GM21717 (cell line): ENCODE data around the gene ARID3A.

ENCODE experiments used
- ATAC-seq: cut with Tn5 transposase; IDR thresholded peaks from one replicate; pipeline ENCODE4 v1.9.1; 2021; ENCODE audit warnings: mild to moderate bottlenecking, moderate library complexity; ENCODE audit not compliant: unreplicated experiment

ARID3A gene

DNA sequence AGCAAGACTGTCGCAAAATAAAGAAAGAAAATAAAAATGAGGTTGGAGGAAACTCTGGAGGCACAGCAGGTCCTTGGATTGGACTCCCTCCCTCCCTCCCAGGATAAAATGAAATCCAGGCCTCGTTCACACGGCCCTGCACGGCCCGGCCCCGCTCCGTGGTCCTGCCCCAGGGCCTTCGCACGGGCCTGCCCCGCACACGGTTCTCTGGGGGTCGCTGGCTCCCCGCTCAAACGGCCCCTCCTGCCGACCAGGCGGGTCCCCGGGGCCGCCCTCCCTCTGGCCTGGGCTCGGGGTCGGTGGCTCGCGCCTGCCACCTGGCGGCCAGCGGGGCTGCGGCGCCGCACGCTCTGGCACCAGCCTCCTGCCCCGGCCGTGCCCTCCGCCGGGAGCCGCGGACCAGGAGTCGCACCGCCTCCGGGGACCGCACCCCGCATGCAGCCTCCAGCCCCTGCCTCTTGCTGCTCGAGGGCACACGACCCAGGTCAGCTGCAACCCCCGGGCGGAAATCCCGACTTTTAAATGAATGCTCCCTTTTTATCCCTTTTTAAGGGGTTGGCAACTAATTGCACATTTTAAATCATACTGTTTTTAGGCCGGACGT lies 56.8 kb downstream of the ARID3A start:
- no peak for ATAC-seq

DNA sequence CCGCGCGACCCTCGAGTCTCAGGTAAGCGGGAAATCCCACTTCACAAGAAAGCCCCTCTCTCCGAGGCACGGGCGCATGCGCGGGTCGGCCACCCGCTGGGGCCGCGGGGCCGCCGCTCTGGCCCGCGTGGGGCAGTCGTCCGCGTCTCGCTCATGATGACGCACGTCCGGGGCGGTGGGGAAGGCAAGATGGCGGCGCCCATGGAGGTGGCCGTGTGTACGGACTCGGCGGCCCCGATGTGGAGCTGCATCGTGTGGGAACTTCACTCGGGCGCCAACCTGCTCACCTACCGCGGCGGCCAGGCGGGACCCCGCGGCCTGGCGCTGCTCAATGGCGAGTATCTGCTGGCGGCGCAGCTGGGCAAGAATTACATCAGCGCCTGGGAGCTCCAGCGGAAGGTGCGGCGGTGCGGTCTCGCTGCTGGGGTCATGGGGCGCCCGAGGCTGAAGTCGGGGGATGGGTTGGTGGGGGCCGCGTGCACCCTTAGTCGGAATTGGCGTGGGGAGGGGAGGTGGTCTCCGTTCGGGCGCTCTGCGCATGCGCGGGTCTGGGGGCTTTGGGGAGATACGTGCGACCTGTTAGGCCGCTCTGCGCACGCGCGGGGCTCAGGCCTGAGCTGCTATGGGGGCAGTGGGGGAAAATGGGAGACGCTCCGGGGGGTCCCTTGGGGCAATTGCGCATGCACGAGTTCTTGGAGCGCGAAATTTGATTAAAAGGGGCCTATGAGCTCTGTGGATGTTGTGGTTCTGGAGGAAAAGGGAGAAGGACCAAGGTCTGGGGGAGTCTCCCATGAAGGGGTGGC lies 58.5 kb downstream of the ARID3A start, which contains the start of gene WDR18:
Gene WDR18 (plus strand): TSS at position 181 of the 803 bp plus-strand sequence. CDS start 9 bp downstream, at position 190.
- peak; percentile 52 for ATAC-seq

DNA sequence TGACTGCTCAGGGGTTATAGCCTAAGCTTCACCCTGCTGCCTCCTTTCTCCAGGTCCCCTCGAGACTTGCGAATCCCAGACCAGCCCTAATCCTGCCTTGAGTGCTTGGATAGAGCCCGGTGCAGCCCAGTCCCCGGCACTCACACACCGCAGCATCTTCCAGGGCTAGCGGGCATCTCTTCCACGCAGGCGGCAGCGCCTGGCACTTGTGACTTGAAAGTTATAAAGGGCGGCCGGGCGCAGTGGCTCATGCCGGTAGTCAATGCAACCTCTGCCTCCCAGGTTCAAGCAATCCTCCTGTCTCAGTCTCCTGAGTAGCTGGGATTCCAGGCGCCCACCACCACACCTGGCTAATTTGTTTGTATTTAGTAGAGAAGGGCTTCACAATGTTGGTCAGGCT lies 60.2 kb downstream of the ARID3A start:
- no peak for ATAC-seq

DNA sequence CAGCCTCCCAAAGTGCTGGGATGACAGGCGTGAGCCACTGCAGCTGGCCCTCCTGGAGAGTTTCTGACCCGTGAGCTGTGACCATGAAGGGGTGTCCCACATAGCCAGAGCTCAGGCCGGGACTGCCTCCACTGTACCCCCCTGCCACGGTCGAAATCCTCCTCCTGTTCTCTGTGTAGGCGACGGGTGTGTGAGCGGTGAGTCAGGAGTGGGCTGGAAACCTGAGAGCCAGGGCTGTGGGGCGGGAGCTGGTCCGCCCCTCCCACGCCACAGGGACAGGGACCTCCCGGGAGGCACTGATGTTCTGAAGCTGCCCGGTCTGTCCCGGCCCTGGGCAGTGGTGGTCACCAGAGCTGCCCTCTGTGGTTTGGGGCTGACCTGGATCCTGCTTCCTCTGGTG lies 62.2 kb downstream of the ARID3A start:
- ATAC-seq = no peak

DNA sequence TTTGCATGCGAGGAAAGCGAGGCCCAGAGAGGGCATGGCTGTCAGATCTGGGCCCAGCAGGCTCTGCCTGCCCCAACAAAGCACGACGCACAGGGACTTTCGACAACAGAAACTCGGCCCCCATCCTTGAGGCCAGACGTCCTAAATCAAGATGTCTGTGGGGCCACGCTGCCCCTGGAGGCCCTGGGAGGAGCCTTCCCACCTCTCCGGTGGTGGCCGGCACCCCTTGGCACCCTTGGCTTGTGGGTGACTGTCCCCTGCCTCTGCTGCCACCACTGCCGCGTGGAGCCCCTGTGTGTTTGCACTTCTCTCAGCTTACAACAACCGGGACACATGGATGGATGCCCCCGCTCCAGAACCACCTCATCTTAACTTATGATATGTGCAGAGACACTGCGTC lies 62.7 kb downstream of the ARID3A start:
- no peak for ATAC-seq

DNA sequence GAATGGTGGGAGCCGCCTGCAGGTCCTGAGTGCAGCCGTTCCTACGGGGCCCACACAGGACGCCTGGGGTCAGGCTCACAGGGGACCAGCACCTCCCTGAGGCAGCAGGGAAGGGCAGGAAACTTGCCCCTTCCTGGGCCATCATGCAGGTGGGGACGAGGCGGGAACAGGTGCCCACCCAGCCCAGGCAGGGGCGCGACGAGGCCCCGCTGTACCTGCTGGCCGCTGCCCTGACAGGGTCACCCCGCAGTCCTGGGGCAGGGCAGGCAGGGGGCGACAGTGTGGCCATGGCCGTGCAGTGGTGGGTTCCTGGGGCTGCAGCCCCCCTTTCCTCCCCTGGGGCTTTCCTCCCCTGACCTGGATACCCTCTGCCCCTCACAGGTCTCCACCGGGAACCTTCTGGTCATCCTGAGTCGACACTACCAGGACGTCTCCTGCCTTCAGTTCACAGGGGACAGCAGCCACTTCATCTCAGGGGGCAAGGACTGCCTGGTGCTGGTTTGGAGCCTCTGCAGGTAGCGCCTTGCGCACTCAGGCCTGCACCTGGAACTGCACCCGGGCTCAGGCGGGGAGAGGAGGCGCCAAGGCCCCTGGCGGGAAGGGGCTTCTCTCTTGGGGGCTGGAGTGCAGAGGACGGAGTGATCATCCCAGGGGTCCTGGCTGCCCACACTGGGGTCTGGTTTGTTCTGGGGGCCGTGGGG lies 63.7 kb downstream of the ARID3A start:
- no peak for ATAC-seq

DNA sequence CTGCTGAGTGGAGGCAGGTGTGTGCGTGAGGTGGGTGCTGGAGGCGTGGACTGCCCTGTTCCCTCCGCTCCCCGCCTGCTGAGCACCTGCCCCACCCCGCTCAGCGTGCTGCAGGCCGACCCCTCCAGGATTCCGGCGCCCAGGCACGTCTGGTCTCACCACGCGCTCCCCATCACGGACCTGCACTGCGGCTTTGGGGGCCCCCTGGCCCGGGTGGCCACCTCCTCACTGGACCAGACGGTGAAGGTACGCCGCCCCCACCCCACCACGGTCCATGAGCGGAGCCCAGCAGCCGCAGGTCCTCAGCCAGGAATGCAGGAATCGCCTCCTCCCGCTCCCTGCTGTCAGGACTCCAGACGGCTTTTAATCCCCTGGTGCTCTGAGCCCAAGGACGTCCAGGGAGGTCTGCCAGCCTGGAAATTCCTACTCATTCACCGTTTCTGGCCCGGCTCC lies 64.3 kb downstream of the ARID3A start:
- no peak for ATAC-seq

DNA sequence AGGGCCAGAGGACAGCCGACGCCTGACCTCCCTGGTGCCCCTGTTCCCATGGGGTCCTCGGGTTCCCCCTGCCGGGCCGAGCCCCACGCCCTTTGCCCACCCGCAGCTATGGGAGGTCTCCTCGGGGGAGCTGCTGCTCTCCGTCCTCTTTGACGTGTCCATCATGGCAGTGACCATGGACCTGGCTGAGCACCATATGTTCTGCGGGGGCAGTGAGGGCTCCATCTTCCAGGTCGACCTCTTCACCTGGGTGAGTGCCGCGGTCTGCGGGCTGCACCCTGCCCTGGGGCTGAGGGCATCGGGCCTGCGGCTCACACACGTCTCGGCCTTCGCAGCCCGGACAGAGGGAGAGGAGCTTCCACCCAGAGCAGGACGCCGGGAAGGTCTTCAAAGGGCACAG lies 64.9 kb downstream of the ARID3A start:
- ATAC-seq = no peak

DNA sequence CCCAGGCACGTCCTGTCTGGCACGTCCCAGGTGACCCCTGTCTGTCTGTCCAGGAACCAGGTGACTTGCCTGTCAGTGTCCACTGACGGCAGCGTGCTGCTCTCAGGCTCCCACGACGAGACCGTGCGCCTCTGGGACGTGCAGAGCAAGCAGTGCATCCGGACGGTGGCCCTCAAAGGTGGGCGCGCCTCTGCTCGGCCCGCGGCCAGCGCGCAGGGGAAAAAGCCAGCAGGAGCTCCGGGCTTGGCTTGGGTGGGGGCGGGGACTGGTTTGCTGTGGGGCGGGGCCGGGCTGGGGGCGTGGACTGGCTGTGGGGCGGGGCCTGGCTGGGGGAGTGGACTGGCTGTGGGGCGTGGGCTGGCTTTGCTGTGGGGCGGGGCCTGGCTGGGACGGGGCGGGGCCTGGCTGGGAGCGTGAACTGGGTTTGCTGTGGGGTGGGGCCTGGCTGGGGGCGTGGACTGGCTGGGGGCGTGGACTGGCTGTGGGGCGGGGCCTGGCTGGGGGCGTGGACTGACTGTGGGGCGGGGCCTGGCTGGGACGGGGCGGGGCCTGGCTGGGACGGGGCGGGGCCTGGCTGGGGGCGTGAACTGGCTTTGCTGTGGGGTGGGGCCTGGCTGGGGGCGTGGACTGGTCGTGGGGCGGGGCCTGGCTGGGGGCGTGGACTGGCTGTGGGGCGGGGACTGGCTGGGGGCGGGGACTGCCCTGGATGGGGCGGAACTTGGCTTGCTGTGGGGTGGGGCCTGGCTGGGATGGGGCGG lies 65.5 kb downstream of the ARID3A start:
- no peak for ATAC-seq

DNA sequence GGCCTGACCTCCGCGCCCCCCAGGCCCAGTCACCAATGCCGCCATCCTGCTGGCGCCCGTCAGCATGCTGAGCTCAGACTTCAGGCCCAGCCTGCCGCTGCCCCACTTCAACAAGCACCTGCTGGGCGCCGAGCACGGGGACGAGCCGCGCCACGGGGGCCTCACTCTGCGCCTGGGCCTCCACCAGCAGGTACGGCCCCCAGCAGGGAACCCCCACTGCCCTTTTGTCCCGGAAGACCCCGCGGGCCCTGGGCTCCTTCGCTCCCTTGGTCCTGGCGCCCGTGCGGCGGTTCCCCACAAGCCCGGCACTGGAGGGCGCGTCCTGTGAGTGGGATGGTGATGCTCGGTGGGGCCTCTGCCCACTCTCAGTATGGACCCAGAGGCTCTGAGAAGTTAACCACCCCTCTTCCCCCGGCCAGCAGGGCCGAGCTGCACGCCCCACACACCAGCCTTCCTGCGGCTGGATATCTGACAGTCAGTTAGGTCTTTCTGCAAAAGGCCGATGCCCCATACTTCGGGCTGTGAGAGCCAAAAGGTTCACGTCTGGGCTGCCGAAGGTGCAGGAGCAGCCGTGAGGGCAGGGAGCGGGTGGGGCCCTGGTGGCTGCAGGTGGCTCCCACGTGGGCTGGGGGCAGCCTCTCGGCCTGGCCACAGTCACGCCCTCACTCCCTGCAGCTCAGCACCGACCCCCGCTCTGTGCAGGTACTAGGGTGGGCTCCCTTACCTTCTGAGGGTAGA lies 66.3 kb downstream of the ARID3A start:
- no peak for ATAC-seq

DNA sequence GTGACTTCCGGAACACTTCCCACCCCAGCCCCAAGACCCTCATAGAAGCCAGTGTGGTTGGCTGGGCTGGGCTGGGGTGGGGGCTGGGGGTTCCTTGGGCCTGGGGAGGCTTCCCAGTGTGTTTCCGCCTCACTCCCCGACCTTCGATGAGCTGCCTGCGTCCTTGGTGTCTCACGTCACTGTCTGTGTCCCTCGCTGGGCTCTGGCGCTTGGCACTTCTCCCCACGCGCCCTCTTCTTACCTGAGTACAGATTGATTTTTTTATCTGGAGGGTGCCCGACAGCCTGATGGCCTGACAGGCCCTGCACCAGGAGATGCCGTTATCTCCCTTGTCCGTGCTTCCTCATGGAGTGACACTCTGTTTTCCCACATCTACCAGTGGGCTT lies 66.8 kb downstream of the ARID3A start:
- no peak for ATAC-seq

DNA sequence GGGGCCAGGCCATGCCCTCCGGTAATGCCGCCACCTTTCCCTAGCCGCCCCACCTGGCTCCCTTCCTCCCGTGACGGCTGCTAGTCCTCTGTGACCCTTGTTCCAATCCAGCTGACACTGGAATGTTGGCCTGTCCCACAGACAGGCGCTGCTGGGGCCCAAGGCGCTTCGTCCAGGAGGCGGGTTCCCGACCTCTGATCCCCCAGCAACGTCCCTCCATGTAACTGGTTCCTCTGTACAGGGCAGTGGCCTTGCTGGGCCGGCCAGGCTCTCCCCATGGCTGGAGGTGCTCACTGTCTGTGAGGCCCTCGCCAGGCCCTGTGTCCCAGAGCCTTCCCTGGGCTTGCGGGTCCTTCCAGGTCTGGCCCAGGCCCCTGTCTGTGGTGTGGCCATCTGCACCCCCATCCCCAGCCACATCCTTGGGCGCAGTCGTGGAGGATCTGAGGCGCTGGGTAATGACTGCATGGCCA lies 67.6 kb downstream of the ARID3A start:
- ATAC-seq = no peak

DNA sequence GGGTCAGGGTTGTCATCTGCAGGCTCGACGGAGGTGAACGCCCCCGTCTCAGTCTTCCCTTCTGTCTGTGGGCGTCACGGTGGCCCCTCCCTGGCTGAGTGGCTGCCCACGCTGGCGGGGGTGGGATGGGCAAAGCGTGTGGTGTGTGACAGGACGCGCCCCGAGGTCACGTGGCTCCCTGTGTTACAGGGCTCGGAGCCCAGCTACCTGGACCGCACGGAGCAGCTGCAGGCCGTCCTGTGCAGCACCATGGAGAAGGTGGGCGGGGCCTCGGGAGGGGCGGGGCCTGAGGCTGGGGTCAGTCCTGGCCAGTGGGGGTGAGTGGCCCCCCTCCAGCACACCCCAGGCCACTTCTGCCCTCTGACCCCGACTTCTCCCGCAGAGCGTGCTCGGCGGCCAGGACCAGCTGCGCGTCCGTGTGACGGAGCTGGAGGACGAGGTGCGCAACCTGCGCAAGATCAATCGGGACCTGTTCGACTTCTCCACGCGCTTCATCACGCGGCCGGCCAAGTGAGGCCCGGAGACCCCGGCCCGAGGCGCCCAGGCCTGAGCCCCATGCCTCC lies 68.1 kb downstream of the ARID3A start:
- no peak for ATAC-seq

DNA sequence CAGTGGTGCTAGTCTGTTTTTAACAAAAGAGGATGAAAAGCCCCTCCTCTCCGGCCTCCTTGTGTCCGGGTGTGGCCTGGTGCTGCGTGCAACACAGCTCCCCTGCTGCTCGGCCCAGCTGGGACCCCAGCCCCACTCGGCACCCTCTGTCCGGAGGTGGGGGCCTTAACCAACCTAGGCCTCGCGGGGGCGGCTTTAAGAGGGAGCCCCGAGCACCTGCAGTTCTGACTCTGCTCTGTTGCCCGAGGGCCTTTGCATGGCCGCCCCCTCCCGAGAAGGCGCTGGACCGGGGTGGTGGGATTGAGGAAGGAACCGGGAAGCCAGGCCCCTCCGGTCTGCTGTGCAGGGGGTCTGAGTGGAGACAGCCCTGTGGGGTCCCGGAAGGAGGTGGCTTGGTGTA lies 68.7 kb downstream of the ARID3A start:
- no peak for ATAC-seq

DNA sequence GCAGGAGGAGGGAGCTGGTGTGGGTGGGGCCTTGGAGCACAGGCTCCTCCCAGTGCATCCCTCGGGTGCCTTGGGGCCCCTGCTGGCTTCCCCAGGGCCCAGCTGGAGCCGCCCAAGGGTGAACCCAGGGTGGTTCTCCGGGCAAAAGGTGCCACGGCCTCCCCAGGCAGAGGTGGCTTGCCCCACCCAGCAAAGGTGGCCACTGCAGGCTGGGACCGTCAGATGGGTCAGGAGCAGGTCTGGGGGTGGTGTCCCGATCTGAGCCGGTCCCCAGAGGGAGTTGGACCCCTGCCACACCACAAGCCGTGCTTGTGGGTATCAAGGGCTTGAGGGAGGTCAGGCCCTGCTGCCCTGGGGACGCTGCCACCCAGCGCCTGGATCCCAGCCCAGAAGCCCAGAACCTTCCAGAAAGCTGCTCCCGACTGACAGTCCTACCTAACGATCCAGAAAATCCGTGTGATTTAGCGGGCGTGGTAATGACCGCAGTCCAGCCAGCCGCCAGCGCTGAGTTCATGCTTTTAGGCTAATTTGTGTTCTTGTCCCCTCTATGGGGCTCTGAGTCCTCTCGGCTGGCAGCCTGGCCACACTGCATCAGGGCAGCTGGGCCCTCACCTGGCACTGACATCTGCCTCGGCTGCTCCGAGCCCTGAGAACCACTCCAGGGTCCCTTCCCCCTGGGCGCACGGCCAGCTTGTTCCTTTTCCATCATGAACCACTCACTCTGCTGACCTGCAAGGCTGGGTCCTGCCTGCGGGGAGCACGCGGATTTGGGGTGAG lies 69.4 kb downstream of the ARID3A start:
- no peak for ATAC-seq

DNA sequence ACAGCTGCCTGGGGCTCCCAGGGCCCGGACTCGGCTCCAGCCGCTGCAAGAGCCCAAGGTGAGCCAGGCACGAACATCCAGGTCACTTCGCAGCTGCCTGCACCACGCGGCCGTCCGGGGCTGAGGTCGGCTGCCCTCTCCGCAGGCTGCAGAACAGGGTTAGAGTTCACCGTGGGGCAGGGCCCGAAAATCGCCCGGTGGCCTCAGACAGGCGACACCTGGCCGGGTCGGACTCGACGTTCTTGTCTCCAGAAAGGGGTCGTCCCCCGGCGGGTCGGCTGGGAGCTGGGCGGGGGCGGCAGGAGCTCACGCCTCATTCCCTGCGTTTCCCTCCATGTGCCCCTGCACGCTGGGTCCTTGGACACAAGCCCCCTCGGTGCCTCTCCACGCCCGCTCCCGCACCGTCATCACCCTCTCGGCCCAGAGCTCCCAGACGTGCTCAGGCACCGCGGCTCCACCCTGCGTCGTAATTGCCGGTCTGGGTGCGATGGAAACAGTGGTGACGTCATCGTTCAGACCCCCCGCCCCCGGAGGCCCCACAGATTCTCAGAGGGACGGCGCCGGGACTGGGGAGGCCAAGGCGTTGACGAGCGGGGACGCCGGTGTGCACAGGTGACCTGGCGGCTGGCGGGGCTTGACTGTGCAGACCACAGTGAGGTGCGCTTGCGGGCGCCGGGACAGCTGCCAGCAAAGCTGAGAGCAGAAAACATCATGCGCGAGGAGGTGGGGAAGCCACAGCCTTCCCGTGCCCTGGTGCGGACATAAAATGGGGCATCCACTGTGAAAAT lies 70.4 kb downstream of the ARID3A start:
- ATAC-seq = no peak

DNA sequence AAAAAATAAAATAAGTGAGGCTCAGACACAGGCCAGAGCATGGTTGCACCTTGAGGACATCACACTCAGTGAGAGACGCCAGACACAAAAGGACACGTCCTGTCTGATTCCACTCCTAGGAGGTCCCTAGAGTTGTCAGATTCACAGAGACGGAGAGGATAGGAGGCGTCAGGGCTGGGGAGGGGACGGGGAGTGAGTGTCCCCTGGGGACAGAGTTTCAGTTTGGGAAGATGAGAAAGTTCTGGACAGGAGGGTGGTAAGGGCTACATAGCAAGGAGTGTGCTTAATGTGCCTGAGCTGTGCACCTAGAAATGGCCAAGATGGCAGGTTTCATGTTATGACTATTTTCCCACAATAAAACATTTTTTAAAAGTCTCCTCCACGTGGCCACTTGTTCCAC lies 72.2 kb downstream of the ARID3A start:
- ATAC-seq = no peak

DNA sequence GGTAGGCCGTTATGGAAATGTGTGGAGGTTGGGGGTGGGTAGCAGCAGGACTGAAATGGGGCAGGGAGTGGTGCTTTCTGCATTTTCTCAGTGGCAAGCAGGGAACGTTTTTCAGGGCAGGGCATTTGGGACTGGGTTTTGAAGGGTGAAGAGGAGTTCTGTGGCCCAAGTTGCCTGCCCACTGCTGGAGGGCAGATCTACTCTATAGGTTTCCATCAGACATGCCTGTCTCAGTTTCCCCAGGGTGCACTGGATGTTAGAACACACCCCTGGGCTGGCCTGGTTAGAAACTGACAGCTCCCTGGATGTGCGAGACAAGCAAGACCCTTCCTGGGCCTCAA lies 73.5 kb downstream of the ARID3A start:
- ATAC-seq = no peak

DNA sequence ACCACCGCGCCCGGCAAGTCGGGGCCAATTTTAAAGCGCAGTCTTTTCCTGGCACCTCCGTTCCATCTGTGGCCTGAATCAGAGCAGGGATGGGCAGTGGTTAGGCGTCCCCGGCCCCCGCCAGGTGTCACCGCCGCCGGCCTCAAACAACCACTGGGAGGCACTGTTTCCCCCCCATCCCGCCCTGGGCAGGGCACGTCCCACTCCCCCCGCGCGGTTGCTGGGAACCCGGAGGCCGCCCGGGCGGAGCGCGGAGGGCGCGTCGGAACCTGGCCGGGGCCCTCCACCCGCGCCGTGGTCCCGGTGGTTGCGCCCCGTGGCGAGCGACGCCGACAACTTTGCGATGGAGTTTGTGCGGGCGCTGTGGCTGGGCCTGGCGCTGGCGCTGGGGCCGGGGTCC lies 74.3 kb downstream of the ARID3A start, which contains the start of gene GRIN3B:
Gene GRIN3B (plus strand): TSS at position 325 of the 400 bp plus-strand sequence. CDS start 19 bp downstream, at position 344.
- ATAC-seq = no peak
